Occipital lobe (tissue), 2 donors: ENCODE data around the gene ZNF398. TPM values are rescaled to one million over a fixed set of nuclear protein-coding genes. Genes with fewer than 3 reads are reported as not detected.
"Not testable (repeated sequence)": the region's sequence is repeated elsewhere in the genome, so short reads cannot be mapped to it uniquely, and the experiment has no call there.

Source experiments
- DNase-seq: peaks from one replicate; lab custom pipeline; 2025; lab: John Stamatoyannopoulos, UW
- total RNA-seq: library from RNA; depleted of rRNA; stranded (reverse); fragments of >200 nt; gene quantifications from one replicate; pipeline ENCODE4 v1.2.3, GENCODE V29; 2014

ZNF398 gene, protein sequence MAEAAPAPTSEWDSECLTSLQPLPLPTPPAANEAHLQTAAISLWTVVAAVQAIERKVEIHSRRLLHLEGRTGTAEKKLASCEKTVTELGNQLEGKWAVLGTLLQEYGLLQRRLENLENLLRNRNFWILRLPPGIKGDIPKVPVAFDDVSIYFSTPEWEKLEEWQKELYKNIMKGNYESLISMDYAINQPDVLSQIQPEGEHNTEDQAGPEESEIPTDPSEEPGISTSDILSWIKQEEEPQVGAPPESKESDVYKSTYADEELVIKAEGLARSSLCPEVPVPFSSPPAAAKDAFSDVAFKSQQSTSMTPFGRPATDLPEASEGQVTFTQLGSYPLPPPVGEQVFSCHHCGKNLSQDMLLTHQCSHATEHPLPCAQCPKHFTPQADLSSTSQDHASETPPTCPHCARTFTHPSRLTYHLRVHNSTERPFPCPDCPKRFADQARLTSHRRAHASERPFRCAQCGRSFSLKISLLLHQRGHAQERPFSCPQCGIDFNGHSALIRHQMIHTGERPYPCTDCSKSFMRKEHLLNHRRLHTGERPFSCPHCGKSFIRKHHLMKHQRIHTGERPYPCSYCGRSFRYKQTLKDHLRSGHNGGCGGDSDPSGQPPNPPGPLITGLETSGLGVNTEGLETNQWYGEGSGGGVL
- 25.7 TPM for total RNA-seq

DNA sequence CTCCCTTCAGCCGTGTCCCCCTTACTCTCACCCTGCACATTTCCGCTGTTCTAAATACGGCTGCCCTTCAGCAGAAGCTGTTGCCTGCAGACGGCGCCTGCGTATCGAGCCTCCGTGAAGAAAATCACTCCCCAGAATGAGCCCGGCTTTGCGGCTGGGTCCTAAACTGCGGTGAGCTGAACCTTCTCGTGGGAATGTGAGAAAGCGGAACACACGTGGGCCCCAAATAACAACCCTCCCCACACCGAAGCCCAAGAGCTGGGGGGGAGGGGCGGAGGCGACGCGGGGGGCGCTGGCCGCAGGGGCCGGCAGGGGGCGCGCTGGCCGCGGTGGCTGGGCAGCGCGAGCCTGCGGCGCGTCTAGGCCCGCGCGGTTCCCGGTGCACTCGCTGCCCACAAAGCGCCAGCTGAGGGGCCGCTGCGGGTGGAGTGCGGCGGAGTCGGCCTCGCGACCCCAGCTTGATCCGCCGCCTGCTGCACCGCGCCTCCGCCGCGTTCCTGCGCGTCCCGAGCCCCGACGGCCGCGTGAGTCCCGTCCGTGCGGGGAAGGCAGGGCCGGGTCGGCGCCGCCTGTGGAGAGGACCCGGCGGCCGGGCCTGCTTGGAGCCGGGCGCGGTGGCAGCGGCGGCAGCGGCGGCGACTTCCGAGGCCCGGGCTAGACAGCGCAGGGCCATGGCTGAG, at the start of gene ZNF398:
TSS of gene ZNF398 (plus strand) at position 382 of the 680 bp plus-strand sequence. CDS start at position 672, 290 bp downstream.
- peak; percentile 72 for DNase-seq

GRCh38 chr7:149099058-149099457, 48.2 kb upstream of the ZNF398 start:
- DNase-seq, result no peak

DNA sequence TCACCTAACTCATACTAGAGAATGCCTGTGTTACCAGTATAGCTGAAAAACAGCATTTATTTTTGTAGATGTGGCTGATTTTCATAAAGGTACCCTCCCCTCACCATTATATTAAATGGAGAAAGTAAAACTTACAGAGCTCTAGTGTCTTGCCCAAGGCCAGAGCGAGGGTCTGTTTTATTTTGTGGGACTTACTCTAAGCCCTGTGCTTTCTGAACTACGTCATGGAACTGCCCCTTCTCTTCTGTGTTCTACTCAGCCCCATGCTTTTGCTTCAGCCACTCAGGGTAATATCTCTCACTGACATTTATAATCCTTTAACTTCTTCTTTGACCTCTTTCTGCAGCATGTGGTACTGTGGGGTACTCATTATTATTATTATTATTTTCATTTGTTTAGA, 46.4 kb upstream of the ZNF398 start:
- DNase-seq, result no peak

DNA sequence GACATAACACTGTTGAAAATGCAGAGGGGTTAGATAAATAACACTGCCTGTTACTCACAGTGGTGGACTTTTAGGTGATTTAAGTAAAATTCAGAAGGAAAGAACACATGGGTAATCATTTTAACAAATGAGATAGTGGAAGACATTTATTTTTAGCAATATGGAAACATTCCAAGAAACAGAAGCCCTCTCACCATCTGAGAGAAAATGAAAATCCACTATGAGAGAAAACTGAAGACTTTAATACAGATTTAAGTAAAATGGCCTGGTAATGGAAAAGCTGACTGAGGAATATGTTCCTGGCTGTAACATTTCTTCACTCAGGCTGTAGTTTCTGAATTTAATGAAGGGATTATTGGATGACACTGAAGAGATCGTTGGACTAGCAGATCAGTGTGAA, 44.6 kb upstream of the ZNF398 start:
- DNase-seq, result no peak

DNA sequence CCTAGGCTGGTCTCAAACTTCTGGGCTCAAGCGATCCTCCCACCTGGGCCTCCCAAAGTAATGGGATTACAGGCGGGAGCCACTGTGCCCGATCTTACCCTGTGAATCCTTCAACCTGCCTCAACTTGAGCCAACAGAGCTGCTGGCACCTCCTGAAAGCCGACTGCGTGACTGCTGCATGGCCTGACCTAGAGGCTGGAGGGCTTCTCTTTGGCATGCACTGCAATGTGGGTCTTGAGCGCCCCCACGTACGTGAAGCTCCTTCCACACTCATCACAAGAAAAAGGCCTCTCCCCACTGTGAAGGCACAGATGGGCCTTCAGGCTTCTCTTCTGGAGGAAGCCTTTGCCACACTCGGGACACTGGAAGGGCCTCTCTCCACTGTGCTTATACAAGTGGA, 43.8 kb upstream of the ZNF398 start:
- no peak for DNase-seq

GRCh38 chr7:149104214-149104613, 43.0 kb upstream of the ZNF398 start:
- no peak for DNase-seq

DNA sequence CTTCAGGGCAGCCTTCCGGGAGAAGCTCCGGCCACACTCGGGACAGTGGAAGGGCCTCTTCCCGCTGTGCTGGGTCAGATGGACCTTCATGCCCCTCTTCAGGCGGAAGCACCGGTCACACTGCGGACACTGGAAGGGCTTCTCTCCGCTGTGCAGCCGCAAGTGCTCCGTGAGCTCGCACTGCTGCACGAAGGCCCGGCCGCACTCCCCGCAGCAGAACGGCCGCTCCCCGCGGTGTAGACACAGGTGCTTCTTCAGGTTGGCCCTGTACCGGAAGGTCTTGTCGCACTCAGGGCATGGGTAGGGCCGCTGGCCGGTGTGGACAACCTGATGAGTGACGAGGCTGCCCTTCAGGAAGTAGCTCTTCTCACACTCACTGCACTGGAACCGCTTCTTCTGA, 42.5 kb upstream of the ZNF398 start:
- DNase-seq, result no peak

- no peak for DNase-seq
Measured at GRCh38 chr7:149109969-149110368, 37.3 kb upstream of the ZNF398 start.

GRCh38 chr7:149125189-149125862, 21.9 kb upstream of the ZNF398 start:
- DNase-seq, result no peak

DNA sequence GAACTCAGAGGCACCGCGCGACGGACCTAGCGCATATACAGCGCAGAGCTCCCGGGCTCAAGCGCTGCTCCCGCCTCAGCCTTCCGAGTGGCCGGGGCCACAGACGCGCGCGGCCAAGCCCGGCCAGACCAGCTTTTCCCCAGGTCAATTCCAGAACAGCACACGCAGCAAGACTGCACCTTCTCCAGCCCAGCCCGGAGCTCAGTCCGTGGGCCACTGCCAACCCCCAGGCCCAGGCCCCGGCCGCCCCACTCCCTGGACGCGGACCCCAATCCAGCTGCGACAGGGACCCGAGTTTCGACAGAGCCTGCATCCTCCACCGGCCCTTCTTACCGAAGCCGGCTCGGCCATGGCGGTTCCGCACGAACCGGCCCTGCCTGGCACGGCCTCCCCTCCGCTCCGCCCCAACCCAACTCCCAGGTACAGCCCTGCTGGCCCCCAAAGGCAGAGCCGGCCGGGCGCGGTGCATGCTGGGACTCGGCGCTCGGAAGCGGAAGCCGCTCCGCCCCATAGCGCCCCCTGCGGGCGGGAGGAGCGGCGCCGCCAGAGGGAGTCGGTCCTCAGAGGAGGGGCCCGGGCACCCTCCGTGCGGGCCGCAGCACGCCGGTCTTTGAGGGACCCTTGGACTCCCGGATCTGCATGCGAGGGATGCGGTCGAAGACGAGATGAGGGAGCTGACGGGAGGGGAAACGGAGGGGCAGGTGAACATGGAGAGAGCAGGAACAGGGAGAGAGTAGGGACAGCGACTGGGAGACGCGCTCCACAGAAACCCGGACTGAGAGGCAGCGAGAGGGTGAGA, 21.2 kb upstream of the ZNF398 start, which contains the start of gene ZNF425:
TSS of gene ZNF425 (minus strand) at position 462 of the 799 bp plus-strand sequence. CDS start at position 351, 111 bp downstream.
- peak; percentile 90 for DNase-seq

- DNase-seq, result peak; percentile 34
Measured at GRCh38 chr7:149126662-149127266, 20.5 kb upstream of the ZNF398 start.

DNA sequence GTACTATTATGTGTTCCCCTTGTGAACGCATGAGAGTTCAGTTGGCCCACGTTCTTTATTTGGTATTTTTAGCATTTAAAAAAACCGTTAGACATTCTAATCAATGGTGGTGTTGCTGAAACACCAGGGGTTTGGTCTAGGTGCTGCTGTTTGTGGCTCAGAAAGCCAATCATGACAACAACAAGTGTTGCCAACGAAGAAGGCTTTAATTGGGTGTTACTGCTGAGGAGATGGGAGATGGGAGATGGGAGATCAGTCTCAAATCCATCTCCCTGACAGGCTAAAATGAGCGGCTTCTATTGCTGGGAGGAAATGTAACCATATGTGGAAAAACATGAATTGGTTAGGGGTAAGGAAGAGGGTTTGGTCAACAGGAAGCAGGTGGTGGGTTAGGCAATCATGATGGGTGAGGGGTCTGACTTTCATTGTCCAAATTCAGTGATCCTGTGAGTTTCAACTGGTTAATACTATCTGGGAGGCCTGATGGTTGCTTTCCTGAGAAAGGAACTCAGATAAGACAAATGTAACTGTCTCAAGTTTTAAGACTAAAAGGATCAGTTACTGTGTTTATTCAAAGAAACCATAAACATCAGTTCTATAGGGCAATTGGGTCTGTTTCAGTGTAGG, 16.6 kb upstream of the ZNF398 start:
- DNase-seq, result no peak

GRCh38 chr7:149133028-149133710, 14.1 kb upstream of the ZNF398 start:
- no peak for DNase-seq

- no peak for DNase-seq
Measured at GRCh38 chr7:149136118-149136517, 11.1 kb upstream of the ZNF398 start.

- no peak for DNase-seq
Measured at GRCh38 chr7:149140831-149141230, 6.4 kb upstream of the ZNF398 start.

- DNase-seq, result no peak
Measured at GRCh38 chr7:149141893-149142292, 5.4 kb upstream of the ZNF398 start.

DNA sequence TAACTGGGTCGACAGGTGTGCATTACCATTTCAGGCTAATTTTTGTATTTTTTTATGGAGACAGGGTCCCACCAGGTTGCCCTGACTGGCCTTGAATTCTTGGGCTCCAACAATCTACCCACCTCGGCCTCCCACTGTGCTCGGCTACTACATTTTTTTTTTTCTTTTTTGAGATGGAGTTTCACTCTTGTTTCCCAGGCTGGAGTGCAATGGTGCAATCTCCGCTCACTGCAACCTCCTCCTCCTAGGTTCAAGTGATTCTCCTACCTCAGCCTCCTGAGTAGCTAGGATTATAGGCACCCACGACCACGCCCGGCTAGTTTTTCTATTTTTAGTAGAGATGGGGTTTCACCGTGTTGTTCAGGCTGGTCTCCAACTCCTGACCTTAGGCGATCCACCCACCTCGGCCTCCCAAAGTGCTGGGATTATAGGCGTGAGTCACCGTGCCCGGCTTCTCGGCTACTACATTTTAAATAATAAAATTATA, 2.8 kb upstream of the ZNF398 start:
- not testable (repeated sequence) for DNase-seq

DNA sequence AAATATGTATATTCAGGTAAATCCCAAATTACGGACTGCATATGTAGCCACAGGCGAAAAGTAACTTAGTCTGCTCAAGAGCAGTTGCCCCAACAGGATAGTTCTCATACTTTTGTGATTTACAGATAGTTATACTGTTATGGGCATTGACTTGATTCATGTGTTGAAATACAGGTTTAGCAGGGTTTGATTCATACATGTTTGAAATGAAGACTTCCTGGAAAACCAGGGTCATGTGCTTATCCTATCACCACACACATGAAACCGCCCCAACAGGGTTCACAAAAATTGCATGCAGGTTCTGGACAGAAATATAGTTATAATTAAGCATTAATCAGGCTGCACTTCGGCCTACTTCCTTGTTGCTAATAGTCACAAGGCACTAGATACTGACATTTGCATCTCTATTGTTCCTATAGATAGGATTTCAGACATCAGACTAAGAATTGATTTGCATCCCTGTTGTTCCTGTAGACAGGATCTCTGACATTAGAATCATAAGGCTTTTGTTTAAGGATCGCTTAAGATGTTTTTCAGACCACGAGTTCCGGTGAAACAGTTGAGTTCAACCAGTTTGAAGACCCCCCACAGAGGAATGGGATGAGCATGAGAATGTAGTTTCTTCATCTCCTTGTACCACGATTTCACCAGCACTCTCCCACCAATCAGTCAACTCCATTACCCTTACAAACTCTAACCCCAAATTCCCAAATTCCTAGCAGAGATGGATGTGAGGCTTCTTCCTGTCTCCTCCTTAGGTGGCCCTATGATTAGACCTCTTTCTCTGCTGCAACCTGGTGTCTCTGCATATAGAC, 2.0 kb upstream of the ZNF398 start:
- DNase-seq, result no peak
